RPMI8226 (cell line): ENCODE data around the gene ZCCHC12.
"Not testable (repeated sequence)": the region's sequence is repeated elsewhere in the genome, so short reads cannot be mapped to it uniquely, and the experiment has no call there.

Source experiments
- DNase-seq: peaks from one replicate; pipeline ENCODE4 v3.0.0-alpha.2; 2015

Gene ZCCHC12

DNA sequence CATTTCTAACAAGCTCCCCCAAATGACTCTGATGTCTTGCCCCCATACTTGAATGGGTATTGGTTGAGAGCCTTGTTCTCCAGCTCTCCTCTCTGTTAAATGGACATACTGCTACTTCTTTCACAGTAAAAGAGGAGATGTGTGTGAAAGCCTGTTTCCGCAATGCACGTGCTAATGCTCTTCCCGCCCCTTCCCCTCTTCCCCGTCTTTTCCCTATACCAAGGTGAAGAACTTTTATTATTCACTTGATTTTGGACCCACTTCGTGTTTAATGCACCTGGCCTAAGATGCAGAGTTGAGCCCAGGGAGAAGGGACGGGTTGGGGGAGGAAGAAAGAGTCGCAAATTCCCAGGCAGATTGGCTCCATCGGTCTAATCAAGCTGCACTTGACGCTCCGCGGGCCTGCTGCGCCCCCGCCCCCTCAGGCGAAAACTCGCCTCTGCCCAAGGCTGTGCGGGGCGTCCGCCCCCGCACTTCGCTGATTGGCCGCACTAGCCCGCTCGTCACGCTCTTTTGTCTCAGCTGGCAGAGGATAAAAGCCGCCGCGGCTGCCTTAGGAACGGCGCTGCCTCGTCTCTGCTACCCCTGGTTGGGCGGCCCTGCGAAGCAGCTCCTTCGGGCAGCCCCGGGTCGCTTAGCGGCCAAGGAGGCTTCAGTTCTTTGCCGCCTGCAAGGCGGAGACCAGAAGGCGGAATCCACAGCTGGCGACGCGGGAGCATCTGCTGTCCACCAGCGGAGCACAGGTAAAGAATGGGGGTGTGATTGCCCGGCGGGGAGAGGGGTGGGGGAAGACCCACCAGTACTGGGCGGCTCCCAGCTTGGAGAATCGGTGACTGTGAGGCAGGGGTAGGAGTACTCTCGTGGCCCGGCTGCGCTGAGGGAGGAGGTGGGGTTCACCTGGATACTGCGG is at the start of gene ZCCHC12:
Gene ZCCHC12 (plus strand): TSS at position 562 of the 910 bp plus-strand sequence. CDS start 1,421 bp downstream, outside the sequence.
- peak; percentile 3 for DNase-seq

DNA sequence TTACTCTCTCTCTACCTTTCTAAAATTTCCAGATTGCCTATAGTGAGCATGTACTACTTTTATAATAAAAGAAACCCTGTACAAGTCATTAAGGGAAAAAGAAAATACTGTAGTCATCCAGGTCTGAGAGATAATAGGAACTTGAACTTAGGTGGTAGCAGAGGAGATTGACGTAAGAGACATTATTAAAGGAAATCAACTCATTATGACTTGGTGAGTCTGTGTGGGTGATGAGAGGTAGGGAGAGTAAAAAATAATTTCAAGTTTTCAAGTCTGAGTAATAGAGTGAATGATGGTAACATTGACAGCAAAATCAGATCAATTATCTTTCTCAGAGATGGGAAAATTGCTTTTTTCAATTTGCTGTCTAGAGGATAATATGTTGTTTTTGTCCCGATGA is 44.0 kb upstream of the ZCCHC12 start:
- DNase-seq, result no peak

DNA sequence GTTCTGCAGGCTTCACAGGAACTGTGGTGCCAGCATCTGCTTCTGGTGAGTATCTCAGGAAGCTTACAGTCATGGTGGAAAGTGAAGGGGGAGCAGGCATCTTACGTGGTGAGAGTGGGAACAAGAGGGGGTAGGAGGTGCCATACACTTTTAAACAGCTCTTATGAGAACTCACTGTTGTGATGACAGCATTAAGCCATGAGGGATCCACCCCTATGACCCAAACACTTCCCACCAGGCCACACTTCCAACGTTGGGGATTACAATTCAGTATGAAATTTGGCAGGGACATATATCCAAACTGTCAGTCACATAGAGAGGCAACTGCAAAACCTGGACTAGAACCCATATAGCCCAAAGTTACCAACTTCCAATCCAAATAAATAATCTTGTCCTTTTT is 43.1 kb upstream of the ZCCHC12 start:
- DNase-seq, result no peak

DNA sequence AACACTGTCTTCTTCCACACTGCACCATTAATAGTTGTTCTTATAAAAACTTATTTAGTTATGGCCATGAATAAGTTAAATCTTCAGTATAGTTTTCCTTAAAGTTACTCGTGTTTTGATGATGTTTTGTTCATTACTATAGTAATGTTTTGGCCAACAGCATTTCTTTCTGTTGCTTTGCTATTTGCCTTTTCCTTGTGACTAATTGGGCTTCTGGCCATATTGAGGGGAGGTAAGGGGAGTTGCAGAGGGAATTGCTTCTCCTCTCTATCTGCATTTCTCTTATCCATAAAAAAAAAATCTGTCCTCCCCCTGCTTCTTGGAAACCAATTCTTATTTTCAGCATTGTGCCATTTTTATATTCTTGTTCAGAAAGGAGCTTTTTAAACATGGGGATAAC is 42.7 kb upstream of the ZCCHC12 start:
- no peak for DNase-seq

DNA sequence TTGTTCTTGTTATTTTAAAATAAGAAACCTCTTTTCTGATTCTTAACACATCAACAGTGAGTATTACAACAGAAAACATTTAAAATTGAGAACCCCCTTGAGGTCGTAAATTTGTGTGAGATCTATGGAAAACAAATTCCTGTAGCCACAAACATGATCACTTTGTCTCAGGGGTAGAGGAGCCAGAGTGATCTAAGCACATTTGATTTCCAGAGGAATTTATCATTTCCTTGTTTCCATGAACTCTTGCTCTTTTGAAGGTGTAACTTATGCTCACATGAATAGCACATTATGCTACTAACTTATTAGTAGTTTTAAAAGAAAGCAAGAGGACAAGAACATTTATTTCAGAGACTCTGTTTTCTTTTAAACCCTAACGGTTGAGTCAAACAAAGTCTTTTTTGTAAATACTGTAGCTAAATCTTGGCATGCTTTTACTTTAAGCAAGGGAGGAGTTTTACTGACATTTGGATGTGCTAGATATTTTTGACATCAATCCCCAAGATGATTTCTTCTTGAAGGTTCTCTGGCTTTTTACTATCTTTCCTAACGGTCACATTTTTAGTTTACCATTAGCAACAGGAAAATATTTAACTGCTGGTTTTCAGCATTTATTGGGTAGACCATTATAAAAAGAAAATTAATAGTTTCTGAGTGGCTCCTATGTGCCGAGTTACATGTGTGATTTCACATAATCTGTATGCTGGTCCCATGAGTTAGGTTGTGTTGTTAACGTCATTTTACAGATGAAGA is 27.9 kb upstream of the ZCCHC12 start:
- no peak for DNase-seq

DNA sequence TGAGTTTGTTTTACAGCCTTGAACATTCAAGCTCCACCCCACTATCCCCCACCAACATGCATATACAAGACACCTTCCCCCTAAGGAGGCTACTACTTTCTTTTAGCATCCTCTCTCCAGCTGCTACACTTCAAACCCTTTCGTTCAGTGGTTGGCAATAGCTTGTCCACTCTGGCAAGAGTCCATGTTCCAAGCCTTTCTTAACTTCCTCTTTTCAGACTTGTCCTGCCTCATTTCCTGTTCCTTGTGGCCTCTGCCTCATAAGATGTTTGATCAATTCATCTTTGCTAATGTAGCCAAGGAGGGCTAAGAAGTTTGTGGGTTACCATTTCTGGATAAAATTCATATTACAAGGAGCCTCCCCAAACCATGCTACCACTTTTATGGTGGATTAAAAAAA is 20.8 kb upstream of the ZCCHC12 start:
- DNase-seq, result peak; percentile 35

DNA sequence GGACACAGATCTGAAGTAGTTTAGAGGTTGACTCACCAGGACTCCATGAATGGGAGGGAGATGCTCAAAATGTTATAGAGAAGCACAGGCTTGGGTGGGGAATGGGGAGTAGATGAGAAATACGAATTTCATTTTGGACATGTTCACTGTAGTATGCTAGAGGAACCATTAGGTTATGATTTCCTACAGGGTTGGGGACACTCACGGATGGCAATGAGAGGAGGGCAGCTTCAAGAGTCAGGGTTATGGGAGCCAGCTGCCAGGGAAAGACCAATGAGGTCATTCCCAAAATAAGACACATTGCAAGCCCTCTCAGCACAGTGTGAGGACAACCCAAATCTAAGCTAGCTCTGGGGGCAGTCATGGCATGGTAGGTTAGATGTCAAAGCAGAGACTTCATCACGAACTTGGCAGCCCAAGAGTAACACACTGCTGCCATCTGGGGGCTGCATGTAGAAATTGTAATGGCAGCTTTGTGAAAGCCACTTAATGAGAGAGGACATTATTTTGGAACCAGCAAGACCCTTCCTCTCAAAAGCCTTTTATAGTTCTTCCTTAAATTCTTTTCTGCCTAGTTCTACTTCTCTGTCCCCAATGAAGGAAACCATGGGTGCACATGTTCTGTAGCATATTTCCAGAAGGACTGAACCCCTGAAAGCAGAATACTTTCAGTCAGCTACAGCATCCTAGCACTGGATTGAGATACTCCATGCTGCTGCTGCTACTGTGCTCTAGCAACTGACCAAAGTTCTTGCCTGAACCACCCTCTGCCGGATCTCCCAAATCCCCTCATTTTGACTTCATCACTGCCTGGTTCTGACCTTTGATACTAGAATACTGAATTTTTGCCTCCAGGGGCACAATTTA is 16.2 kb upstream of the ZCCHC12 start:
- DNase-seq, result peak; percentile 41

DNA sequence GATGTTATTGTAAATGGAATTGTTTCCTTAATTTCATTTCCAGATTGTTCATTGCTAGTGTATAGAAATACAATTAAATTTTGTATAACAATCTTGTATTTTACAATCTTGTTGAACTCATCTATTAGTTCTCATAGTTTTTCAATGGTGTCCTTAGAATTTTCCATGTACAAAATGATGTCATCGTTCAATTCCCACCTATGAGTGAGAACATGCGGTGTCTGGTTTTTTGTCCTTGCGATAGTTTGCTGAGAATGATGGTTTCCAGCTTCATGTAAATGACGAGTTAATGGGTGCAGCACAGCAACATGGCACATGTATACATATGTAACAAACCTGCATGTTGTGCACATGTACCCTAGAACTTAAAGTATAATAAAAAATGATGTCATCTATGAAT is 6.4 kb upstream of the ZCCHC12 start:
- not testable (repeated sequence) for DNase-seq

DNA sequence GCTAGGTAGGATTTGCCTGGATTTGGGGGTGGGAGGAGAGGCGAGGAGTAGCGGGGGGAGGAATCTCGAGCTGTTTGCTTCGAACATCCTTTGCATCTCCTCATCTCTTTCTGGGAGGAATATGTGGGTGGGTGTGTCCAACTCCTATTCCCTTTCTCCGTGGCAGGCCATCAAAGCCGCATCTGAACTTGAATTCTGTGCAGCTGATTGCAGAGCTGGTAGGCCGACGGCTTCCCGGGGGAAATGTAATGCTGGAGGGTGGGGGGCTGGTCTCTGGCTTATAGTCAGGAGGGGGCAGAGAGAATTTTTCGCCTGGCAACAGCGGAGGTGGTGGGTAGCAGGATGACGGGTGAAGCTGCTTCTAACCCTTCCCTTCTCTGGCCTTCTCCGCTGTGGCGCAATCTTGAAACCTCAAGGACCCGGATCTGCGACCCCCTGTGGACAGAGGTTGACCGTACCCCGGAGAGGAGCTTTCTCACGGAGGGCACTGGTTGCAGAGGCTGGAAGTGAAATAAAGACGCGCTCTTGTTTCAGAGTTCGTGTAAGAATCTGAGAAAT is 628 bp downstream of the ZCCHC12 start:
- DNase-seq, result no peak

DNA sequence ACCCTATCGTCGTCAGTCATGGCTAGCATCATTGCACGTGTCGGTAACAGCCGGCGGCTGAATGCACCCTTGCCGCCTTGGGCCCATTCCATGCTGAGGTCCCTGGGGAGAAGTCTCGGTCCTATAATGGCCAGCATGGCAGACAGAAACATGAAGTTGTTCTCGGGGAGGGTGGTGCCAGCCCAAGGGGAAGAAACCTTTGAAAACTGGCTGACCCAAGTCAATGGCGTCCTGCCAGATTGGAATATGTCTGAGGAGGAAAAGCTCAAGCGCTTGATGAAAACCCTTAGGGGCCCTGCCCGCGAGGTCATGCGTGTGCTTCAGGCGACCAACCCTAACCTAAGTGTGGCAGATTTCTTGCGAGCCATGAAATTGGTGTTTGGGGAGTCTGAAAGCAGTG is 1.6 kb downstream of the ZCCHC12 start:
- no peak for DNase-seq

DNA sequence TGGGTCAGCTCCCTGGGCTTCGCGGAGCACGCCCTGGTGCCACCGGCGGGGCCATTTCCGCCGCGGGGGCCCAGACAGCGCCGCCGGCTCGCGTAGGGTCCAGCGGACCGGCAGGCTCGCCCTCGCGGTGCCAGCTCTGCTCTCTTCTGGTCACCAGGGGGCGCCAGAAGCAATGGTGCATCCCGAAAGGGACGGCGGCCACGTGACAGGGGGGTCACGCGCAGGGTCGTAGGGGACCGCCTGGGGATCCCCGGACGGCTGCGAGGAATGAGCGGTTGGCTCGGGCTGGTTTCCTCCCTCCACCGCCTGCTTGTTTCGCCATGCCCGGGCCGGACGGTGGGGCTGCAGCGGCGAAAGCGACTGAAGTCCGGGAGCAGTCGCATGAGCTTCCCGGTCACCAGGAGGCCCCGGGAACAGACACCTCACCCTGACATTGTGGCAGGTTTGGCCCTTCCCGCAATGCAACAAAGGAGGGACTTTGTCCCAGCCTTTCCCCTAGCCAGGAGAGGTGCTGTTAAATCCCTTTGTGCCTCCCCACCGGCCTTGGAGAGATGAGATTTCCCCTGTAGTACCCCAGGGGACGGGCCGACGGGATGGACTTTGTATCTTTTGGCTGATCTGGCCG is 15.8 kb downstream of the ZCCHC12 start:
- peak; percentile 7 for DNase-seq

DNA sequence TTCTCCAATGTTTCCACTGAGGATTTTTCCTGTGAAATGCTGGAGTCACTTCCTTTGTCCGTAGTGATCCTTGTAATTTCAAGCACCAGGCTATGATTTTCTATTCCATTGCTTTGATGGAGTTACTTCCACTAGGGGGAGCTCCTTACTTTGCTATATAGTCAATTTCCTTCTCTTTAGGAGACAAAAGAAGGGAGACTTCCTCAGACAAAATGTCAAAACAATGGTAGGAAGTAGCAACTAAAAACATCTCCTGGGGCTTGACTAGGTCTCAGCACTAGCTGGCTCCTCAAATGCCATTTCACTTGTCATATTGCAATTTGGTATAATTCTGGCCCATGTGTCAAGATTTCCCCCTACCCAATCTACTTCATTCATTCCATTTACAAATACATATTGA is 24.1 kb downstream of the ZCCHC12 start:
- peak; percentile 53 for DNase-seq

DNA sequence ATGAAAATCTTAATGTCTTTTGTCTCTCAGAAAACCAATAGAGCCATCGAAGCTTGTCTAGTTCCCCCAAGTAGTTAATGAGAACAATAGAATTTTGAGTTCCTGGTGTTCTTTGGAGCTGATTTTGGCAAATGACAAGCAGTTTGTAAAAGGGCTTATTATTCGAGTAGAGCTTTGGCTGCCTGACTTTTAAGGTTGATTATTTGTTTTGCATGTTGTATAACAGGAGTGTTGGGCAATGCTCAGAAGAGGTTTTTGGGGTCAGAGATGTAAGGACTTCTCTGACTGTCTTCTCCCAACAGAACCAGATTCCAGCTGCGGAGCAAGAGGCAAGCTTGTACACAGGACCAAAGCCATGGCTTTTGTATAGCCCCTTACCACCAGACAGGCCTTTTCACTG is 30.0 kb downstream of the ZCCHC12 start:
- DNase-seq, result no peak

DNA sequence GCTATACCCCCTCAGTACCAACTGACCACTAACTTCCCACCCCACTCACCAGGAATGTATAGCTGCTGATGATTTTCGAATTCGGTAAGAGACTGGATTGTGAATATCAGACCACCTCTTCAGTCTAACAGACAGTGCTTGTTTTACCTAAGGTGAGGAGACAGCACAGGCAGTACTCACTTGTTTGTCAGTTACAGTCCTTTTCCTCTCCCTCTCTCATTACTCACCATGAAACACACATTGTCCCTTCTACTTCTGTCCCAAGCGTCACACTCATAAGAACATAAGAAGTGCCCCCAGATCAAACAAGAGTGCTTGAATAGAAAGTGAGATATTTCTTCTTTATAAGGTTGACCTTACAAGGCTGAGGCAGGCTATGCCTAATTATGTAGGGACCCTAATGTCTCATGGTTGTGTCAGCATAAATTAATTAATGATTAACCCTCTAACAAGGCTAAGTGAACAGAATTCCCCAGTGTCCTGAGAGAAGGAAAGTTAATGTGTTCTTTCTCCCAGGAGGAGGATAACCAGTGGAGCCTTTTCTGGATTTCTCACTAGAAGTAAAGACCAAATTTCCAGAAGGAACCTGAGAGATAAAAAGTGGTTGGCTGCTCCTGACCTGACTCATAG is 32.2 kb downstream of the ZCCHC12 start:
- DNase-seq, result no peak

DNA sequence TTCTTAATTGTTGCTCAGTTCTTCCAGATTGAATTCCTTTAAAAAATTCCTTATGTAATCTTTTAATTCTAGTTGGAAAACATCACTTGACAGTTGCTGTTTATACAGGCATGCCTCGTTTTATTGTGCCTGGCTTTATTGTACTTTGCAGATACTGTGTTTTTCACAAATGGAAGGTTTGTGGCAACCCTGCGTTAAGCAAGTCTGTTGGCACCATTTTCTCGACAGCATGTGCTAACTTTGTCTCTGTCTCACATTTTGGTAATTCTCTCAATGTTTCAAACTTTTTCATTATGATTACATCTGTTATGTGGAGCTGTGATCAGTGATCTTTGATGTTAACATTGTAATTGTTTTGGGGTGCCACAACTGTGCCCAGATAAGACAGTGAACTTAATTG is 33.4 kb downstream of the ZCCHC12 start:
- DNase-seq, result no peak

DNA sequence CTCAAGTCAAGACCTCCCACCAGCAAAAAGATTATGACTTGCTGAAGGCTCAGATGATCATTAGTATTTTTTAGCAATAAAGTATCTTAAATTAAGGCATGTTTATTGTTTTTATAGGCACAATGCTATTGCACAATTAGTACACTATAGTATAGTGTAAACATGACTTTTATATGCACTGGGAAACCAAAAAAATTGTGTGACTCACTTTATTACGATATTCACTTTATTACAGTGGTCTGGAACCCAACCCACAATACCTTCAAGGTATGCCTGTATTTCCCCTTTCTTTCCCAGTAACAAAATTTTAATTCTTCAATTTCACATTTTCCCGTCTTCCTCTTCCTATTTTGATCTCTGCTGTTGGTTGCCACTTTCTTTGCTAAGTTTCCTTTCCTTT is 37.7 kb downstream of the ZCCHC12 start:
- no peak for DNase-seq

DNA sequence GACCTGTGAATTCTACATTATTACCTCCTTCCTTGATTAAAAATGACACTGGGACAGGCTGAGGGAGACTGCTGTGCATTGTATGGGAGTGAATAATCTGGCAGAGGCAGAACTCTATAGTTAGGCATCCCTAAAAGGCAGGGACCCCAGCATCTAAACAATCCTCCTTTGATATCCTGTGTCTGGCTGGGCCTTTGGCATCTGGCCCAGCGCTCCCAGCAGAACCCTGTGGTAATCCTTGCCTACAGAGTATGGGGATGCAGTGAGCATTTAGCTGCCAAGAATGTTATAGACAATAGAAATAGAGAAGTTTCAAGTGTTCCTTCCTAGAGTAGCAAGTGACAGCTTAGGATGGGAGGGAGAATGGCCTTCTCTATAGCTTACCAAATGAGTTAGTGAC is 38.5 kb downstream of the ZCCHC12 start:
- DNase-seq, result no peak

DNA sequence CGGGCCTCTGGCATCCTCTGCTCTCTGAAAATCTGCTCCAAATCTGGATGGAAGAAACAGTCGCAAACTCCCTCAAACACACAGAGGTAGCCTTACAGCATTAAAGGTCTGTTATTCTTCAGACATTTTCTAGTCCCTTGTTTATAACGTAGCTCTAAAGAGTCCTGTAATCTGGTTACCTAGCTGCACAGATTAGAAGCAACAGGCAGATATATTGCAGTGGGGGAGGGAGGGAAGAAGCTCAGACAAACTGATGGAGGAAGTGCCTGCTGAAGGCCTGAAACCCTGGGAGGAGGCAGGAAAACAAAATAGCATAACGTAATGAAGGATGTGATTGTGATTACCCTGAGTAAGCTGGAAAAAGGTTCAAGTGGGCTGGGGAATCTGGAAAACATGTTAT is 39.4 kb downstream of the ZCCHC12 start:
- no peak for DNase-seq

DNA sequence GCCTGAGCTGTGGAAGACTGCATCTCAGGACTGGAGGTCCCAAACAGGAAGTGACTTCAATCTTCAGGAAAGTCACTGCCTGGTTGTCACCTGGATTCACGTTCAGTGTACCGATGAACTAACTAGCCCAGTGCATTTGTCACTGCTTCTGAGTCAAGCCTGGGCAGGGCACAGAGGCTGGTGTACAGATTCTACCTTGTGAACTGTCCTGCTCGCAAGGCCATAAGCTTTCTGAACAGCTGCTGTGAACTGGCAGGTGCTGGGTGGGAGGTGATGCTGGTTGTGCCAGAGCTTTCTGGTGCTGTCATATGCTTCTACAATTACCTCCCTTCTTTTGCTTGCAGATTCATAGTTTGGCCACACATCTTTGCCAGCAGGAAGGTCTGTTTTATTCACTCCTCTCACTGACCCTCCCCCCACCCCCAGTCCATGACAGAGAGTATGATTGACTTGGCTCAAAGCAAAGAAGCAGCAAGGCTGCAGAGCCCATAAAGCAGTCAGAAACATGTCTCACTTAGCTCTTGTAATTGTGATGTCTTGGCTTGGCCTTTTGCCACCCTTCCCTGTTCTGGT is 40.5 kb downstream of the ZCCHC12 start:
- no peak for DNase-seq

DNA sequence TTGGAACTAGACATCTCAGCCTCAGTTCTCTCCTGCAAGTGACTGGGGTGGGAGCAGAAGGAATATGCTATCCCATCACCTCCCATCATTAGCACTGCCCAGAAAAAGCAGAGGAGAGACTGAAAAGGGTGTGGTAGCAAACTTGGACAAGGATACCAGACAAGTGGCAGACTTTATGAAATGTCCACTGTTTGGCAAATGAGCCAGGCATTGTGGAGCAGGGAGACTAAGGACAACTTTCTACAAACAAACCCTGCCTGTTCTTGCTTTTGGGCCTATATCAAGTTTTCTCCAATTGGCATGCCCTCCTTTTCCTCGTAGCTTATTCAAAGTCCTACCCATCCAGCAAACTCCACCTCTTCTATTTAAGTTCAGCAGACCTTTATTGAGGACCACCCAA is 41.6 kb downstream of the ZCCHC12 start:
- no peak for DNase-seq

DNA sequence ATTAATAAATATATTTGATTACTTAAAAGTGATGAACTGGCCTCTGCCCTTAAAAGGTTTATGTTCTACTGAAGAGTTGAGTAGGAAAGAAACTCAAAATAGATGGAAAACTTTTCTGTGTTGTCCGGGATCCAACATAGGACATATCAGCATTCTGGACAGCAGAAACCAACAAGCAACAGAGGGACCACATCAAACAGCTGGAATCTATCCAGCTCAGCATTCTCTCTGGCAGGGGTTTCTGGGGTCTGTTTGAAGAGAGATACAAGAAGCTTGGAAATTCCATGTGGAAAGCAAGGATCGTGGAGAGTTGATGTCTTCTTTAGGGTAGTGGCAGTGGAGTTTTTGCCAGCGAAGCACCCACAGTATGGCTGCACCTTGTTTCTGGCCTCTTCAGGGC is 43.6 kb downstream of the ZCCHC12 start:
- no peak for DNase-seq
